Cardiac septum (tissue), 1 donor: ENCODE results near the gene ENTR1. TPM values are rescaled to one million over a fixed set of nuclear protein-coding genes. Genes with fewer than 3 reads are reported as not detected.
"Not testable (repeated sequence)": the region's sequence is repeated elsewhere in the genome, so short reads cannot be mapped to it uniquely, and the experiment has no call there.

Source experiments
- DNase-seq: peaks from one replicate; pipeline ENCODE4 v3.0.0-alpha.2; 2020; ENCODE audit warnings: low spot score
- intact Hi-C: fragments of 100-400 bp; cut with DNase I; formaldehyde crosslinking; loops from one replicate; pipeline ENCODE4 v1.14.0; 2022
- total RNA-seq: library from RNA; stranded (reverse); fragmentation: NEBNext Ultra II Directional; extraction: Animal tissue kit (Norgen Biotek cat#: 25700); gene quantifications from one replicate; pipeline ENCODE4 v1.2.1, GENCODE V29; 2021
- donor health status: DM: no; HTN: no; CAD: no.

Gene ENTR1
- total RNA-seq, 1 donor from 2014 or later, result 23.1 TPM

GRCh38 chr9:136439481-136440408 is 29.3 kb upstream of the ENTR1 start, which contains the start of gene INPP5E:
INPP5E (minus strand) TSS chr9:136439845; CDS start chr9:136439419, 426 bp downstream.
- DNase-seq, result peak; percentile 87
- intact Hi-C loops, result no loop called here

GRCh38 chr9:136438548-136439480 is 28.4 kb upstream of the ENTR1 start:
- intact Hi-C loops, result loop anchor here (1.0 kb wide), 1 partner anchor 28 kb away; no protein-coding TSS in a partner anchor
- DNase-seq, result no peak

GRCh38 chr9:136437839-136438547 is 27.6 kb upstream of the ENTR1 start:
- intact Hi-C loops, result loop anchor here (1.0 kb wide), 1 partner anchor 27 kb away; no protein-coding TSS in a partner anchor

GRCh38 chr9:136437430-136437829 is 27.0 kb upstream of the ENTR1 start:
- no peak for DNase-seq
- intact Hi-C loops, result no loop called here

More at GRCh38 chr9:136437839-136438547, 27.6 kb upstream of the ENTR1 start:
- DNase-seq, result no peak

GRCh38 chr9:136436055-136436634 is 25.7 kb upstream of the ENTR1 start:
- intact Hi-C loops, result no loop called here
- no peak for DNase-seq

- intact Hi-C loops, result no loop called here
- no peak for DNase-seq
Measured at GRCh38 chr9:136434580-136435169, 24.3 kb upstream of the ENTR1 start.

GRCh38 chr9:136433849-136434579 is 23.6 kb upstream of the ENTR1 start:
- intact Hi-C loops, result no loop called here

GRCh38 chr9:136433043-136433715 is 22.8 kb upstream of the ENTR1 start:
- intact Hi-C loops, result no loop called here

More at GRCh38 chr9:136433849-136434579, 23.6 kb upstream of the ENTR1 start:
- DNase-seq, result no peak

GRCh38 chr9:136432591-136432990 is 22.2 kb upstream of the ENTR1 start:
- DNase-seq, result no peak

More at GRCh38 chr9:136433043-136433715, 22.8 kb upstream of the ENTR1 start:
- DNase-seq, result no peak

GRCh38 chr9:136431782-136432350 is 21.5 kb upstream of the ENTR1 start:
- intact Hi-C loops, result no loop called here
- no peak for DNase-seq

More at GRCh38 chr9:136432591-136432990, 22.2 kb upstream of the ENTR1 start:
- intact Hi-C loops, result no loop called here

GRCh38 chr9:136430588-136431234 is 20.3 kb upstream of the ENTR1 start:
- DNase-seq, result no peak
- intact Hi-C loops, result no loop called here

- DNase-seq, result no peak
- intact Hi-C loops, result no loop called here
Measured at GRCh38 chr9:136429683-136430491, 19.5 kb upstream of the ENTR1 start.

- DNase-seq, result no peak
- intact Hi-C loops, result no loop called here
Measured at GRCh38 chr9:136429075-136429628, 18.7 kb upstream of the ENTR1 start.

GRCh38 chr9:136426787-136427186 is 16.4 kb upstream of the ENTR1 start:
- no peak for DNase-seq
- intact Hi-C loops, result no loop called here

GRCh38 chr9:136425367-136425766 is 15.0 kb upstream of the ENTR1 start:
- intact Hi-C loops, DNase-seq: not testable (repeated sequence)
